GM19099 (cell line): ENCODE results near the gene ATF4.

Experiments
- POLR2A ChIP-seq: IDR thresholded peaks from 3 replicates; pipeline ENCODE4 v1.6.1; 2011; ENCODE audit warnings: low read depth; ENCODE audit not compliant: insufficient read length; ENCODE audit errors: extremely low read depth

The ATF4 gene

DNA sequence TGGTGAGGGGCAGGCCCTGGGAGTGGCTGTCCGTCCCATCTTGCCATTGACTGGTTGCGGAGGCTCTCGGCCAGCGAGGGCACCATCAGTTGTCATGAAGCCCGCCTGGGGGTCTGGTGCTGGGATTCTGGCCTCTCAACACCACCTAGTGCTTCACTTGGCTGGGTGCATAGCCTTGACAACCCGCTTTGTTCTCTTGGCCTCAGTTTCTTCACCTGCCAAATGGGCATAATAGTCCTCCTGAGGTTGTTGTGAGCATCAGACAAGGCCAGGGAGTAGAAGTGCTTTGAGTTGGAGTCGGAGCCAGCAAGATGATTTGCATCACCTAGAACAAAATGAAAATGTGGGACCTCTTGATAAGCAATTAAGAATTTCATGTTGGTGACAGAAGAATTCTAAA, 48.7 kb downstream of the ATF4 start:
- TF ChIP-seq POLR2A: no peak

DNA sequence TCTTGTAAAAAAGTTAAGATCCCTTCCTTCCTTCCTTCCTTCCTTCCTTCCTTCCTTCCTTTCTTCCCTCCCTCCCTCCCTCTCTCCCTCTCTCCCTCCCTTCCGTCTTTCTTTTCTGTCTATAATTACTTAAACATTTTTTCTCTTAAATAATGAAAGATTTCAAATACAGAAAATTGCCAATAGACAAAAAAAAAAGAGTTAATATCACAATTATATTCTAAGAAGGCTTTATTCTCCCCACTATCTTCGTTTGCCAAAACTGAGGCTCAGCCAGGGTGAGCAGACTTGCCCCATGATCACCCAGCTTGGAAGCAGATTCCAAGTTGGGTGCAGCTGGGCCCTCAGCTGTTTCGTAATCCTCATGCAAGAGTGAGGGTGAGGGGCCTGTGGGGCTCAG, 49.9 kb downstream of the ATF4 start:
- no peak for TF ChIP-seq POLR2A

DNA sequence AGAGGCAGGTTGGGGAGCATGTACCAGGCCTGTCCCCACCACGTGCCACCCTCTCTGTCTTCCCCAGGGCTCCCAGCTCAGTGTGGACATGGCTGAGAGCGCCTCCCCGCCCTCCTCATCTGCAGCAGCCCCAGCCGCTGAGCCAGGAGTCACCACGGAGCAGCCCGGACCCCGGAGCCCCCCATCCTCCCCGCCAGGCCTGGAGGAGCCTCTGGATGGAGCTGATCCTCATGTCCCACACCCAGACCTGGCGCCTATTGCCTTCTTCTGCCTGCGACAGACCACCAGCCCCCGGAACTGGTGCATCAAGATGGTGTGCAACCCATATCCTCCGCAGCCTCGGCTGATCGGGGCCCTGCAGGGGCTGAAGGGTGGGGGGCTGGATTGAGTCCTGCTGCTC, 50.3 kb downstream of the ATF4 start, which contains the start of gene CACNA1I:
CACNA1I (plus strand) TSS at position 89 of the 400 bp plus-strand sequence; CDS start at position 89, 0 bp downstream.
- TF ChIP-seq POLR2A: no peak

DNA sequence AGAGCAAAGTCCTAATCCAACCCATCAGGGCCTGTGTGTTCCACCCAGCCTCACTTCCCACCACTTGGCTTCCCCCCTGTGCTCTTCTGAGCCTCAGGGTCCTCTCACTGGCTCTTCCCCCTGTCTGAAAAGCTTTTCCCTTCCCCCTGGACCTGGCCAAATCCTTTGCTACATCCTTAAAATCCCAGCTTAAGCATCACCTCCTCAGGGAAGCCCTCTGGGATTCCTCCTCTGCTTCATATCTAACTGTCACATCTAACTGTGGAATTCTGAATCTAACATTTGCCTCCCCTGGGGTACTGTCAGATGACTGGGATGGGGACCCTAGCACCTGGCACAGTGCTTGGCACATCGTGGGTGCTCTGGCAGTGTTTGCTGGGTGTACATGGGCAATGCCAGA, 51.2 kb downstream of the ATF4 start:
- no peak for TF ChIP-seq POLR2A
